ENCODE results near the gene GALNT6.

Gene GALNT6

GRCh38 chr12:51393676-51394545, 2.7 kb upstream of the GALNT6 start:
- Histone ChIP-seq H3K4me1 (ENCODE audit: insufficient read depth, low read length, poor library complexity, severe bottlenecking) (peaks cover 57% of the 10 kb centered on the region), H3K9me2 (replicated peaks; ENCODE audit: low read depth, low read length) (no peaks in the 10 kb centered on the region), H3K27me3 (ENCODE audit: insufficient read depth, low read length, poor library complexity, severe bottlenecking) (no peaks in the 10 kb centered on the region), H3K79me2 (ENCODE audit: insufficient read depth, low read length) (peaks cover 35% of the 10 kb centered on the region), H2AFZ (ENCODE audit: low read length) (no peak overlapping the region), H4K20me1 (ENCODE audit: insufficient read depth, low read length, poor library complexity, severe bottlenecking) (no peaks in the 10 kb centered on the region), H3K4me3 (ENCODE audit: low read length, poor library complexity, severe bottlenecking) (peak overlapping the region; percentile 80), H3F3A (ENCODE audit: low read depth) (0 out of 2 replicates have a peak, but pooled peaks cover 6% of the 10 kb centered on the region), H3K36me3 (ENCODE audit: insufficient read depth, low read length) (no peaks in the 10 kb centered on the region), H3K9ac (ENCODE audit: low read depth, low read length, poor library complexity, severe bottlenecking) (peak overlapping the region; percentile 77), H3K9me3 (ENCODE audit: insufficient read depth, low read depth, low read length) (no peaks in the 10 kb centered on the region), H3K4me2 (ENCODE audit: low read depth, low read length, poor library complexity, severe bottlenecking) (peak overlapping the region; percentile 87)
- TF ChIP-seq EZH2phosphoT487 (IDR thresholded peaks at IDR 0.05; ENCODE audit: borderline replicate concordance) = no peak
- TF ChIP-seq, protein P1, sequence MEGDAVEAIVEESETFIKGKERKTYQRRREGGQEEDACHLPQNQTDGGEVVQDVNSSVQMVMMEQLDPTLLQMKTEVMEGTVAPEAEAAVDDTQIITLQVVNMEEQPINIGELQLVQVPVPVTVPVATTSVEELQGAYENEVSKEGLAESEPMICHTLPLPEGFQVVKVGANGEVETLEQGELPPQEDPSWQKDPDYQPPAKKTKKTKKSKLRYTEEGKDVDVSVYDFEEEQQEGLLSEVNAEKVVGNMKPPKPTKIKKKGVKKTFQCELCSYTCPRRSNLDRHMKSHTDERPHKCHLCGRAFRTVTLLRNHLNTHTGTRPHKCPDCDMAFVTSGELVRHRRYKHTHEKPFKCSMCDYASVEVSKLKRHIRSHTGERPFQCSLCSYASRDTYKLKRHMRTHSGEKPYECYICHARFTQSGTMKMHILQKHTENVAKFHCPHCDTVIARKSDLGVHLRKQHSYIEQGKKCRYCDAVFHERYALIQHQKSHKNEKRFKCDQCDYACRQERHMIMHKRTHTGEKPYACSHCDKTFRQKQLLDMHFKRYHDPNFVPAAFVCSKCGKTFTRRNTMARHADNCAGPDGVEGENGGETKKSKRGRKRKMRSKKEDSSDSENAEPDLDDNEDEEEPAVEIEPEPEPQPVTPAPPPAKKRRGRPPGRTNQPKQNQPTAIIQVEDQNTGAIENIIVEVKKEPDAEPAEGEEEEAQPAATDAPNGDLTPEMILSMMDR (conservative IDR thresholded peaks at IDR 0.05; ENCODE audit: low read length) = no peak

GRCh38 chr12:51392556-51393237, 1.5 kb upstream of the GALNT6 start:
- H3K4me1 ChIP-seq (ENCODE audit: insufficient read depth, low read length, poor library complexity, severe bottlenecking) = peaks cover 69% of the 10 kb centered on the region
- no peaks in the 10 kb centered on the region for H3K27me3 ChIP-seq (ENCODE audit: insufficient read depth, low read length, poor library complexity, severe bottlenecking)
- no peaks in the 10 kb centered on the region for H3K9me3 ChIP-seq (ENCODE audit: insufficient read depth, low read depth, low read length)
- H3K36me3 ChIP-seq (ENCODE audit: insufficient read depth, low read length) = no peaks in the 10 kb centered on the region
- H2AFZ ChIP-seq (ENCODE audit: low read length) = no peak overlapping the region
- TF ChIP-seq EZH2phosphoT487 (IDR thresholded peaks at IDR 0.05; ENCODE audit: borderline replicate concordance) = no peak
- TF ChIP-seq, protein P1 (conservative IDR thresholded peaks at IDR 0.05; ENCODE audit: low read length) = no peak
- H3K9me2 ChIP-seq (replicated peaks; ENCODE audit: low read depth, low read length) = no peaks in the 10 kb centered on the region
- 0 out of 2 replicates have a peak, but pooled peaks cover 6% of the 10 kb centered on the region for H3F3A ChIP-seq (ENCODE audit: low read depth)
- H4K20me1 ChIP-seq (ENCODE audit: insufficient read depth, low read length, poor library complexity, severe bottlenecking) = no peaks in the 10 kb centered on the region
- peak overlapping the region; percentile 87 for H3K4me2 ChIP-seq (ENCODE audit: low read depth, low read length, poor library complexity, severe bottlenecking)
- peak overlapping the region; percentile 80 for H3K4me3 ChIP-seq (ENCODE audit: low read length, poor library complexity, severe bottlenecking)
- peak overlapping the region; percentile 77 for H3K9ac ChIP-seq (ENCODE audit: low read depth, low read length, poor library complexity, severe bottlenecking)
- H3K79me2 ChIP-seq (ENCODE audit: insufficient read depth, low read length) = peaks cover 39% of the 10 kb centered on the region

DNA sequence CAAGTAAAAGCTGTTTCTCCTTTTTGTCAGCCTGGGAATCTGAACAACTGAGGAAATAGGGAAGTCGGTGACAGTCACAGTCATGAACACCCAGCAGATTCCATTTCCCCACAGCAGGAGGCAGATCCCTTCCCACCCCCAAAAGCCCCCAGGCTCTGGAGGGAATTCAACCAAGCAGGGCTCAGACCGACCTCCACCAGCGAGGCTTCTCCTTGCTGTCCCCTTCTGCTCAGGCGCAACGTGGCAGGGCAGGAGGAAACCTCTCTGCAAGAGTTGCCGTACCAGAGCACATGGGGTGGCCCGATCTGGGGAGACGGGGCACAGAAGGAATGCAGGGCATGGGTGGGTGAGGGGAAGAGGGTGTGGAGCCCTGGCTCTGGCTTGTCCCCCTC, 319 bp downstream of the GALNT6 start:
- H3K4me1 ChIP-seq (ENCODE audit: insufficient read depth, low read length, poor library complexity, severe bottlenecking) = peaks cover 82% of the 10 kb centered on the region
- peaks cover 47% of the 10 kb centered on the region for H3K79me2 ChIP-seq (ENCODE audit: insufficient read depth, low read length)
- no peaks in the 10 kb centered on the region for H4K20me1 ChIP-seq (ENCODE audit: insufficient read depth, low read length, poor library complexity, severe bottlenecking)
- no peaks in the 10 kb centered on the region for H3K9me3 ChIP-seq (ENCODE audit: insufficient read depth, low read depth, low read length)
- peak overlapping the region; percentile 80 for H3K4me3 ChIP-seq (ENCODE audit: low read length, poor library complexity, severe bottlenecking)
- H3K9ac ChIP-seq (ENCODE audit: low read depth, low read length, poor library complexity, severe bottlenecking) = peak overlapping the region; percentile 77
- TF ChIP-seq EZH2phosphoT487 (IDR thresholded peaks at IDR 0.05; ENCODE audit: borderline replicate concordance) = no peak
- TF ChIP-seq, protein P1 (conservative IDR thresholded peaks at IDR 0.05; ENCODE audit: low read length) = no peak
- H3K36me3 ChIP-seq (ENCODE audit: insufficient read depth, low read length) = no peaks in the 10 kb centered on the region
- 0 out of 2 replicates have a peak, but pooled peaks cover 6% of the 10 kb centered on the region for H3F3A ChIP-seq (ENCODE audit: low read depth)
- H3K9me2 ChIP-seq (replicated peaks; ENCODE audit: low read depth, low read length) = no peaks in the 10 kb centered on the region
- no peaks in the 10 kb centered on the region for H3K27me3 ChIP-seq (ENCODE audit: insufficient read depth, low read length, poor library complexity, severe bottlenecking)
- peak overlapping the region; percentile 87 for H3K4me2 ChIP-seq (ENCODE audit: low read depth, low read length, poor library complexity, severe bottlenecking)
- H2AFZ ChIP-seq (ENCODE audit: low read length) = peak overlapping the region; percentile 82

Measured in Loucy (cell line).